Suprapubic skin (tissue), 4 donors: ENCODE results near the gene NFE2L1. TPM values are rescaled to one million over a fixed set of nuclear protein-coding genes. Genes with fewer than 3 reads are reported as not detected.

Experiments used
- DNase-seq, 2 donors: peaks; one replicate each; pipeline ENCODE4 v3.0.0-alpha.2; 2019; ENCODE audit warnings: low spot score in 2 of 2
- H3K27ac ChIP-seq: fragments of 200-600 bp; sonication (generic); one replicate; pipeline ENCODE4 v1.5.1; 2019
- H3K27me3 ChIP-seq: fragments of 200-600 bp; sonication (generic); one replicate; pipeline ENCODE4 v1.5.1; 2019
- H3K36me3 ChIP-seq: fragments of 200-600 bp; sonication (generic); one replicate; pipeline ENCODE4 v1.5.1; 2019
- H3K4me1 ChIP-seq: fragments of 200-600 bp; sonication (generic); one replicate; pipeline ENCODE4 v1.5.1; 2019
- H3K4me3 ChIP-seq: fragments of 200-600 bp; sonication (generic); one replicate; pipeline ENCODE4 v1.5.1; 2019; ENCODE audit warnings: mild to moderate bottlenecking
- H3K9me3 ChIP-seq: fragments of 200-600 bp; sonication (generic); one replicate; pipeline ENCODE4 v1.5.1; 2019
- EP300 ChIP-seq: sonication (generic); formaldehyde crosslinking; IDR thresholded peaks from one replicate; pipeline ENCODE4 v1.6.1; 2017; ENCODE audit warnings: antibody characterized with exemption
- POLR2A ChIP-seq, 2 donors: fragments of 450-650 bp; IDR thresholded peaks; one replicate each; pipeline ENCODE4 v1.6.1; 2017; ENCODE audit warnings: antibody characterized with exemption in 2 of 2, mild to moderate bottlenecking in 2 of 2, moderate library complexity in 2 of 2
- POLR2AphosphoS5 ChIP-seq, 3 donors: sonication (generic); formaldehyde crosslinking; IDR thresholded peaks; one replicate each; pipeline ENCODE4 v1.6.1; 2017; ENCODE audit warnings: antibody characterized with exemption in 3 of 3
- WGBS: methylation state at CpG from one replicate; pipeline ENCODE4 v1.1.5; 2018; 5-methylcytosine and 5-hydroxymethylcytosine counted together
- total RNA-seq, 4 donors: library from RNA; depleted of rRNA; stranded (reverse); fragments of >200 nt; gene quantifications; one replicate each; pipeline ENCODE4 v1.1.0, GENCODE V29; 2016
- TF ChIP-seq, protein P1 (sequence below), 2 donors: fragments of 200-600 bp in 1 of 2; fragments of 450-650 bp in 1 of 2; sonication (generic) in 1 of 2; IDR thresholded peaks; one replicate each; pipeline ENCODE4 v1.5.1; 2016 to 2019; ENCODE audit warnings: antibody characterized with exemption in 2 of 2, mild to moderate bottlenecking in 1 of 2, moderate library complexity in 1 of 2

The NFE2L1 gene
- total RNA-seq, 4 donors from 2014 or later, result 89.9 to 250 (median 138) TPM

DNA sequence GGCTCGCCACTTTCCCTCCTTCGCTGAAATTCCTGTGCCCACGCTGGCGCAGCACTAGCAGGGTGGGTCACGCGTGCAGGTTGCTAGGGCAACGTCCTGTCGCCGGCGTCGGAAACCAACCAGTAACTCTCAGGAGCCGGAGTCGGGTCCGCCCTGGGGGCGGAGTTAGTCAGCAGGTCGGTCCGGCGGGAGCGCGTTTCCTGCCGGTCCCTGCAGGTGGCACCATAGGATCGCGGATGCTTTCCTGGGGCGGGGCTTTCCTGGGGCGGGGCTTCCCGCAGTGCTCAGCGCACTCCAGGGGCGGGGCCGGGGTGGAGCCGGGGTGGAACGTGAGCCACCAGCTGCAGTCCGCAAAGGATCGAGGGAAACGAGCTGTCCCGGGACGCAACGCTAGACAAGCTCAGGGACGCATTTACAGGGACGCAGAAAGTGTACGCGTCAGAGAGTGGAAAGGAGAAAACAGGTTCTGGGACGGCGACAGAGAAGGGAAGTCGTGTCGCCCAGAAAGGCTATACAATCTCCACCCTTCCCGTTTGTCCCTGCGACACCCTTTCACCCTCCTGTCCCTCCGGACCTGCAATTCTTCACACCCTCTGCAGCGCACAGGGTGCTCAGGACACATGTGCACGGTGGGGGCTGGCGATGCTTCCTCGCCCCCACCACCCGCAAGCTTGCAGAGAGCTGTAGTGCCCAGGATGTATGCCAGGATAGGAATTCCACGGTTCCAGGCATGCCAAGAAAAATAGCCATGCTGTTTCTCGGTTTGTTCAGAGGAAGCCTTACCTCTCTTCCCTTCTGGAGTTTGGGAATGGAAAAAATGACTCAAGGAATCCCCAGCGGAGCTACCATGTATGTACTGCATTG is 22.9 kb upstream of the NFE2L1 start:
- H3K4me3 ChIP-seq, result peak overlapping the region; percentile 51

DNA sequence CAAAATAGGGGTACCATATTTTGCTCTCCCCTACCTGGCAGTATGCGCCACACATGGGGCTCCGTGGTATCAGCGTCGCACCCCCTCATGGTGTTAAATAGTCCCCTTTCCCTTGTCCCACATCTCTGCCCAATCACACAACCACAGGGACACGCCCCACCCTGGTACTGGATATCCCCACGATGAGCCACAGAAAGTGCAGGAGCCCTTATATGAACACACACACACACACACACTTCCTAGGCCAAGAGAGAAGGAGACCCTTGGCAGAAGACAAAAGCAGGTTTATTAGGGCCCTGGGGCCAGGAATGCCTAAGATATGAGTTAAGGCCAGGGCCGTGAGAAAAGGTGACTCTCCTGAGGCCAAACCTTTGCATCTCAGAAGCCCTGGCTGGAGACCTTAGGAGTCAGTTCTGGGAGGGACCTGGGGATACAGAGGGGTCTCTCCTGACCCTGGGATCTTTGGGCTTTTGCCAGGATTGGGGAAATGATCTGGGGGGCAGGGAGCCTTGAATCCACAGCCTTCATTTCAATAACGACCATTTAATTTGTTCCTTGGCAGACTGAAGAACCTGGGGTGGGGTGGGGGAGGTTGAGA is 22.2 kb upstream of the NFE2L1 start:
- peak overlapping the region; percentile 51 for H3K4me3 ChIP-seq

More for the DNA sequence above, 22.9 kb upstream of the NFE2L1 start:
- Histone ChIP-seq H3K4me1 (peaks cover 55% of the 10 kb centered on the region), H3K9me3 (no peaks in the 10 kb centered on the region), H3K27ac (peak overlapping the region; percentile 80), H3K36me3 (no peaks in the 10 kb centered on the region), H3K27me3 (no peaks in the 10 kb centered on the region)
- peak; percentile 99 for DNase-seq
- under 1% methylated on average over 46 of the region's 56 CpGs for WGBS
- TF ChIP-seq EP300, result no peak
- TF ChIP-seq, protein P1, sequence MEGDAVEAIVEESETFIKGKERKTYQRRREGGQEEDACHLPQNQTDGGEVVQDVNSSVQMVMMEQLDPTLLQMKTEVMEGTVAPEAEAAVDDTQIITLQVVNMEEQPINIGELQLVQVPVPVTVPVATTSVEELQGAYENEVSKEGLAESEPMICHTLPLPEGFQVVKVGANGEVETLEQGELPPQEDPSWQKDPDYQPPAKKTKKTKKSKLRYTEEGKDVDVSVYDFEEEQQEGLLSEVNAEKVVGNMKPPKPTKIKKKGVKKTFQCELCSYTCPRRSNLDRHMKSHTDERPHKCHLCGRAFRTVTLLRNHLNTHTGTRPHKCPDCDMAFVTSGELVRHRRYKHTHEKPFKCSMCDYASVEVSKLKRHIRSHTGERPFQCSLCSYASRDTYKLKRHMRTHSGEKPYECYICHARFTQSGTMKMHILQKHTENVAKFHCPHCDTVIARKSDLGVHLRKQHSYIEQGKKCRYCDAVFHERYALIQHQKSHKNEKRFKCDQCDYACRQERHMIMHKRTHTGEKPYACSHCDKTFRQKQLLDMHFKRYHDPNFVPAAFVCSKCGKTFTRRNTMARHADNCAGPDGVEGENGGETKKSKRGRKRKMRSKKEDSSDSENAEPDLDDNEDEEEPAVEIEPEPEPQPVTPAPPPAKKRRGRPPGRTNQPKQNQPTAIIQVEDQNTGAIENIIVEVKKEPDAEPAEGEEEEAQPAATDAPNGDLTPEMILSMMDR (IDR thresholded peaks at IDR 0.05), result peak; percentile 82 to 91
- TF ChIP-seq POLR2A (IDR thresholded peaks at IDR 0.05), result no peak
- peak in 1 of 3 donors; percentile 14 for TF ChIP-seq POLR2AphosphoS5 (IDR thresholded peaks at IDR 0.05)

DNA sequence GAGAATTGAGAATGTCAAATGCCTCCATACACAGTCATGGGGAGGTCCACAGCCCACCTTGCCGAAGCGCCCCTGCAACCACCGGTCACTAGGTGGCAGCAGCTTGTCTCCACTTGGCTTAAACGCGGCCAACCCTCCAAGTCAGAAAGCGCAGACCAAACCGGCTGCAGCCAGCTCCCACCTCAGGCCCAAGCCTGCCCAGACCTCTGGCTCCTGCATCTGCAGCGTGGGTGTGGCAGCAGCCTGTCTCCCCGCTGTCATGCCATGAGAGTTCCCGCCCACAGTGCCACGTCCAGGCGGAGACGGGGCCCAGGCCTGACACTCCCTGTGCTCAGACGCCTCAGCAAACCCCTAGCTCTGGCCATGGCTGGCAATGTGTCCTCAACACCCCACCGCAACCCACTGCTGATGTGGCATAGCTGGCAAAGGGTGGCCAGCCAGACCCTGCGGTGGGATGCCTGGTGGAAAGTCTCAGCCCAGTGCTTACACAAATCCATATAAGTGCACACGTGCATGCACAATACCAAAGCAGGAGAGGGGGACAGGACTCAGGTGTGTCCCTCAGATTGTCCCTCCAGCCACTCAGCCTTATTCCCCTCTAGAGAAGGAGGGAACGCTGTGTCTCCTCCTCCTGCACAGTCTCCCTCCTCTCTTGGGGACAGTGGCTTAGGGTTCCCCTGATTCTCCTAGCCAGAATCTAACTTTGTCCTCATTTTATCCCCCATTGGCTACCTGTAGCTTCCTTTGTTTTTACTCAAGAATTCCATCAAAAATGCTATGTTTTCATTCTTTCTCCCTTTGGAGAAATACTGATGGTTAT is 21.4 kb upstream of the NFE2L1 start:
- TF ChIP-seq EP300 (no peak), POLR2A (IDR thresholded peaks at IDR 0.05) (no peak), POLR2AphosphoS5 (IDR thresholded peaks at IDR 0.05) (peak in 1 of 3 donors; percentile 64)
- TF ChIP-seq, protein P1 (IDR thresholded peaks at IDR 0.05), result peak; percentile 82 to 86
- peak overlapping the region; percentile 80 for H3K27ac ChIP-seq
- peak overlapping the region; percentile 51 for H3K4me3 ChIP-seq
- H3K9me3 ChIP-seq, result no peaks in the 10 kb centered on the region
- H3K27me3 ChIP-seq, result no peaks in the 10 kb centered on the region
- H3K4me1 ChIP-seq, result peaks cover 64% of the 10 kb centered on the region
- H3K36me3 ChIP-seq, result no peaks in the 10 kb centered on the region
- WGBS, result 12% methylated on average over 4 of the region's 18 CpGs
- peak; percentile 88 to 94 for DNase-seq

More for the DNA sequence above, 22.2 kb upstream of the NFE2L1 start:
- H3K36me3 ChIP-seq, result no peaks in the 10 kb centered on the region
- peaks cover 63% of the 10 kb centered on the region for H3K4me1 ChIP-seq
- WGBS, result 9% methylated on average over 8 of the region's 8 CpGs
- no peak for DNase-seq
- H3K27me3 ChIP-seq, result no peaks in the 10 kb centered on the region
- H3K27ac ChIP-seq, result peak overlapping the region; percentile 80
- TF ChIP-seq, protein P1 (IDR thresholded peaks at IDR 0.05), result no peak
- TF ChIP-seq POLR2AphosphoS5 (IDR thresholded peaks at IDR 0.05) (no peak), EP300 (no peak), POLR2A (IDR thresholded peaks at IDR 0.05) (no peak)
- H3K9me3 ChIP-seq, result no peaks in the 10 kb centered on the region

DNA sequence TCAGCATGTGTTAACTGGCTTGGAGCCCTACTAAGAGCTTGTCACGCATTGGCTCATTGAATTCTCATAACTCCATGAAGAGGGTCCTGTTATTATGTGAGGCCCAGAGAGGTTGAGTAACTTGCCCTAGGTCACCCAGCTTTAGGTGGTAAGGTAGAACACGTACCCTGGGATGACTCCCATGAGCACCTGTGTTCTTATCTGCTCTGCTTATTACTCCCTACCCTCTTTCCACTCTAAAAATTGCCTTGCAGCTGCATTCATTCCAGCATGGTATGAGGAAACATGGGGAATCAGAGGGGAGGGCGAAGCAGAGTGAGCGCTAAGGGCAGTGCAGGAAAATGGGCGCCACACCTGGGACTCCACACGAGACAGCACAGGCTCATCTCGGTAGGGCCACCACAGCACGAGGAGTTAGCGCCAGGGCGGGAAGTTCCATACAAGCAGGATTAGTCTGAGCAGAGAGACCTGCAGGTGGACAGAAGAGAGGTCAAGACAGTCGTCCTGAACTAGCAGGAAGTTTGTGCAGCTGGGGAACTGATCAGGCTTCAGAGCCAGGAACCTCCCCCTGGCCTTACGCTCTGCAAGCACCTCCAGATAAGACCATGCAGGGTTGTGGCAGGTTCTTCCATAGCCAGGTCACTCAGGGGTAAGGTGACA is 20.7 kb upstream of the NFE2L1 start:
- H3K27me3 ChIP-seq, result no peaks in the 10 kb centered on the region
- H3K4me1 ChIP-seq, result peaks cover 59% of the 10 kb centered on the region
- no peaks in the 10 kb centered on the region for H3K36me3 ChIP-seq
- H3K9me3 ChIP-seq, result no peaks in the 10 kb centered on the region
- H3K4me3 ChIP-seq, result no peak overlapping the region
- TF ChIP-seq POLR2AphosphoS5 (IDR thresholded peaks at IDR 0.05), result no peak
- no peak for TF ChIP-seq EP300
- no peak for TF ChIP-seq POLR2A (IDR thresholded peaks at IDR 0.05)
- TF ChIP-seq, protein P1 (IDR thresholded peaks at IDR 0.05), result no peak
- 80% methylated on average over 12 of the region's 12 CpGs for WGBS
- no peak for DNase-seq
- peak overlapping the region; percentile 3 for H3K27ac ChIP-seq
